Activated CD4-positive, alpha-beta T cell treated with anti-CD3 and anti-CD28 coated beads for 36 hours (primary cell): Measurements from ENCODE around the gene RIPK3. TPM values are rescaled to one million over a fixed set of nuclear protein-coding genes. Genes with fewer than 3 reads are reported as not detected.
"Not testable (repeated sequence)": the region's sequence is repeated elsewhere in the genome, so short reads cannot be mapped to it uniquely, and the experiment has no call there.

Experiments
- ATAC-seq: fragments of 200-7000 bp; cut with Tn5 transposase; one replicate; pipeline ENCODE4 v1.10.0; 2021; ENCODE audit warnings: mild to moderate bottlenecking, moderate library complexity
- CTCF ChIA-PET: fragments of 350-600 bp; sonication (Branson Sonifier 250); formaldehyde crosslinking; loops from one replicate; lab custom pipeline; 2021; ENCODE audit warnings: antibody characterized with exemption; lab: Charles Lee
- POLR2A ChIA-PET: fragments of 350-600 bp; sonication (Branson Sonifier 250); formaldehyde crosslinking; loops from one replicate; lab custom pipeline; 2021; ENCODE audit warnings: antibody characterized with exemption, inconsistent platforms; lab: Charles Lee
- DNase-seq: peaks from one replicate; pipeline ENCODE4 v3.0.0-alpha.2; 2020
- H3K27ac Mint-ChIP-seq: one replicate; pipeline ENCODE4 v1.8.0; 2021; ENCODE audit warnings: mixed read lengths
- H3K27me3 Mint-ChIP-seq: one replicate; pipeline ENCODE4 v1.8.0; 2021; ENCODE audit warnings: mixed read lengths
- H3K36me3 Mint-ChIP-seq: one replicate; pipeline ENCODE4 v1.8.0; 2021; ENCODE audit warnings: low read depth, mixed read lengths
- H3K4me1 Mint-ChIP-seq: one replicate; pipeline ENCODE4 v1.8.0; 2021; ENCODE audit warnings: mixed read lengths
- H3K4me3 Mint-ChIP-seq: one replicate; pipeline ENCODE4 v1.8.0; 2021; ENCODE audit warnings: mild to moderate bottlenecking, moderate library complexity, mixed read lengths
- H3K9me3 Mint-ChIP-seq: one replicate; pipeline ENCODE4 v1.8.0; 2021; ENCODE audit warnings: low read depth, mixed read lengths
- intact Hi-C, 2 experiments: fragments of 100-400 bp; cut with DNase I in 1 of 2; cut with micrococcal nuclease in 1 of 2; formaldehyde crosslinking; loops; one replicate each; pipeline versions ENCODE4 v1.14.2 to v1.15.1; 2022 to 2024; cut with DNase I, micrococcal nuclease
- total RNA-seq, 2 experiments: library from RNA; stranded (reverse); gene quantifications; one replicate each; pipeline ENCODE4 v1.2.3, GENCODE V29; 2021

RIPK3 gene
- 1 to 10 TPM; 8.9 to 9.4 TPM for total RNA-seq

GRCh38 chr14:24339284-24340151 lies at the start of gene RIPK3:
Gene RIPK3, minus strand, starts transcription at chr14:24339991. Its CDS starts 165 bp downstream, at chr14:24339826.
- Mint-ChIP-seq H3K27me3 (peaks cover 15% of the 10 kb centered on the region), H3K4me1 (peaks cover 17% of the 10 kb centered on the region), H3K27ac (peak within 1 kb of the TSS; percentile 81), H3K4me3 (peak within 1 kb of the TSS; percentile 85), H3K9me3 (no peaks in the 10 kb centered on the region), H3K36me3 (peaks cover 8% of the 10 kb centered on the region)
- ChIA-PET CTCF (interaction anchor here (0.6 to 7.6 kb wide), 18 partner anchors 7 to 192 kb away, joined by 3 to 76 read pairs (median 4); partner anchors contain the start of genes CBLN3, KHNYN, RNF31 and TINF2), POLR2A (interaction anchor here (1.4 to 2.0 kb wide), 2 partner anchors 92 to 95 kb away, joined by 6 to 10 read pairs; no protein-coding TSS in a partner anchor)
- ATAC-seq: peak; percentile 95
- intact Hi-C loops: loop anchor here in 1 of 2 experiments (2.0 kb wide), 1 partner anchor 27 kb away; no protein-coding TSS in a partner anchor
- DNase-seq: peak; percentile 82

GRCh38 chr14:24389226-24389848 lies 49.5 kb upstream of the RIPK3 start:
- ChIA-PET CTCF (interaction anchor here (0.9 kb wide), 1 partner anchor 48 kb away, joined by 4 read pairs; no protein-coding TSS in a partner anchor), POLR2A (no interaction called here)
- intact Hi-C loops: no loop called here
- DNase-seq (no peak), ATAC-seq (no peak)
- no peaks in the 10 kb centered on the region for H3K36me3 Mint-ChIP-seq
- H3K9me3 Mint-ChIP-seq: no peaks in the 10 kb centered on the region
- H3K27me3 Mint-ChIP-seq: peaks cover 12% of the 10 kb centered on the region
- no peak overlapping the region for H3K27ac Mint-ChIP-seq
- H3K4me3 Mint-ChIP-seq: no peak overlapping the region
- no peaks in the 10 kb centered on the region for H3K4me1 Mint-ChIP-seq

GRCh38 chr14:24388474-24389179 lies 48.8 kb upstream of the RIPK3 start:
- DNase-seq: no peak
- Mint-ChIP-seq H3K4me3 (no peak overlapping the region), H3K27me3 (peaks cover 15% of the 10 kb centered on the region), H3K27ac (no peak overlapping the region), H3K36me3 (no peaks in the 10 kb centered on the region), H3K4me1 (no peaks in the 10 kb centered on the region), H3K9me3 (no peaks in the 10 kb centered on the region)
- no peak for ATAC-seq
- intact Hi-C loops: no loop called here
- ChIA-PET CTCF (interaction anchor here (0.9 to 1.0 kb wide), 3 partner anchors 48 to 81 kb away, joined by 3 to 4 read pairs (median 3); partner anchors contain the start of gene CIDEB), POLR2A (no interaction called here)

GRCh38 chr14:24387579-24387978 lies 47.8 kb upstream of the RIPK3 start:
- DNase-seq, intact Hi-C loops, H3K9me3 Mint-ChIP-seq, H3K27ac Mint-ChIP-seq, H3K4me3 Mint-ChIP-seq, ATAC-seq, H3K4me1 Mint-ChIP-seq, H3K36me3 Mint-ChIP-seq, POLR2A ChIA-PET: not testable (repeated sequence)
- CTCF ChIA-PET: interaction anchor here (1.0 kb wide), 1 partner anchor 54 kb away, joined by 3 read pairs; no protein-coding TSS in a partner anchor
- peaks cover 14% of the 10 kb centered on the region for H3K27me3 Mint-ChIP-seq

GRCh38 chr14:24387009-24387345 lies 47.2 kb upstream of the RIPK3 start:
- no peaks in the 10 kb centered on the region for H3K36me3 Mint-ChIP-seq
- intact Hi-C loops: no loop called here
- no peak overlapping the region for H3K4me3 Mint-ChIP-seq
- POLR2A ChIA-PET: no interaction called here
- peaks cover 17% of the 10 kb centered on the region for H3K27me3 Mint-ChIP-seq
- CTCF ChIA-PET: interaction anchor here (0.9 kb wide), 1 partner anchor 10 kb away, joined by 3 read pairs; no protein-coding TSS in a partner anchor
- H3K4me1 Mint-ChIP-seq: no peaks in the 10 kb centered on the region
- no peak for DNase-seq
- no peak overlapping the region for H3K27ac Mint-ChIP-seq
- no peaks in the 10 kb centered on the region for H3K9me3 Mint-ChIP-seq
- ATAC-seq: no peak

- CTCF ChIA-PET: interaction anchor here (0.6 to 1.1 kb wide), 3 partner anchors 24 to 593 kb away, joined by 3 to 5 read pairs (median 3); no protein-coding TSS in a partner anchor
- H3K27ac Mint-ChIP-seq: no peak overlapping the region
Measured at GRCh38 chr14:24385524-24385923, 45.7 kb upstream of the RIPK3 start.

GRCh38 chr14:24384169-24384568 lies 44.4 kb upstream of the RIPK3 start:
- ChIA-PET POLR2A (no interaction called here), CTCF (interaction anchor here (0.8 to 1.1 kb wide), 2 partner anchors 51 to 291 kb away, joined by 3 read pairs; no protein-coding TSS in a partner anchor)
- ATAC-seq (no peak), DNase-seq (no peak)
- Mint-ChIP-seq H3K4me3 (no peak overlapping the region), H3K4me1 (no peaks in the 10 kb centered on the region), H3K27me3 (peaks cover 16% of the 10 kb centered on the region), H3K36me3 (no peaks in the 10 kb centered on the region), H3K27ac (no peak overlapping the region), H3K9me3 (no peaks in the 10 kb centered on the region)
- intact Hi-C loops: no loop called here

More at GRCh38 chr14:24385524-24385923, 45.7 kb upstream of the RIPK3 start:
- no peak for DNase-seq
- H3K4me3 Mint-ChIP-seq: no peak overlapping the region
- POLR2A ChIA-PET: no interaction called here
- intact Hi-C loops: no loop called here
- H3K4me1 Mint-ChIP-seq: no peaks in the 10 kb centered on the region
- no peaks in the 10 kb centered on the region for H3K9me3 Mint-ChIP-seq
- ATAC-seq: no peak
- H3K36me3 Mint-ChIP-seq: no peaks in the 10 kb centered on the region
- peaks cover 14% of the 10 kb centered on the region for H3K27me3 Mint-ChIP-seq

- Mint-ChIP-seq H3K4me1 (no peaks in the 10 kb centered on the region), H3K27me3 (peaks cover 13% of the 10 kb centered on the region), H3K4me3 (no peak overlapping the region), H3K36me3 (no peaks in the 10 kb centered on the region), H3K27ac (no peak overlapping the region), H3K9me3 (no peaks in the 10 kb centered on the region)
- no peak for ATAC-seq
- POLR2A ChIA-PET: no interaction called here
- CTCF ChIA-PET: interaction anchor here (0.8 to 1.5 kb wide), 3 partner anchors 16 to 50 kb away, joined by 3 to 4 read pairs (median 4); no protein-coding TSS in a partner anchor
- DNase-seq: no peak
- intact Hi-C loops: no loop called here
Measured at GRCh38 chr14:24382064-24382371, 42.2 kb upstream of the RIPK3 start.

- DNase-seq: peak; percentile 39
- peak; percentile 92 for ATAC-seq
- H3K4me1 Mint-ChIP-seq: no peaks in the 10 kb centered on the region
- POLR2A ChIA-PET: no interaction called here
- H3K36me3 Mint-ChIP-seq: no peaks in the 10 kb centered on the region
- no peaks in the 10 kb centered on the region for H3K9me3 Mint-ChIP-seq
- intact Hi-C loops: no loop called here
- no peak overlapping the region for H3K27ac Mint-ChIP-seq
- H3K27me3 Mint-ChIP-seq: peaks cover 11% of the 10 kb centered on the region
- no peak overlapping the region for H3K4me3 Mint-ChIP-seq
- CTCF ChIA-PET: interaction anchor here (1.0 to 1.5 kb wide), 2 partner anchors 16 to 49 kb away, joined by 4 read pairs; no protein-coding TSS in a partner anchor
Measured at GRCh38 chr14:24381363-24382063, 41.7 kb upstream of the RIPK3 start.

GRCh38 chr14:24379907-24380730 lies 40.3 kb upstream of the RIPK3 start:
- Mint-ChIP-seq H3K27me3 (peaks cover 11% of the 10 kb centered on the region), H3K4me1 (no peaks in the 10 kb centered on the region), H3K27ac (no peak overlapping the region), H3K4me3 (no peak overlapping the region), H3K36me3 (no peaks in the 10 kb centered on the region), H3K9me3 (no peaks in the 10 kb centered on the region)
- POLR2A ChIA-PET: no interaction called here
- ATAC-seq (no peak), DNase-seq (no peak)
- CTCF ChIA-PET: no interaction called here
- intact Hi-C loops: no loop called here
